RWPE1 (cell line): ENCODE results near the gene VWA8.
"Not testable (repeated sequence)": the region's sequence is repeated elsewhere in the genome, so short reads cannot be mapped to it uniquely, and the experiment has no call there.

Source experiments
- CTCF ChIA-PET: fragments of 350-600 bp; sonication (Branson Sonifier 250); formaldehyde crosslinking; extraction: SDS; loops from one replicate; lab custom pipeline; 2021; lab: Yijun Ruan, JAX
- POLR2A ChIA-PET: fragments of 400-600 bp; formaldehyde crosslinking; extraction: SDS; loops from one replicate; lab custom pipeline; 2020; ENCODE audit warnings: antibody characterized with exemption; ENCODE audit not compliant: low non-redundant PET; lab: Yijun Ruan, JAX
- DNase-seq: peaks from one replicate; pipeline ENCODE4 v3.0.0; 2012; ENCODE audit warnings: low spot score
- H3K27ac ChIP-seq: fragments of 450-650 bp; 2 replicates; pipeline ENCODE4 v1.5.1; 2017
- CTCF ChIP-seq: fragments of 450-650 bp; conservative IDR thresholded peaks from 2 replicates; pipeline ENCODE4 v1.5.1; 2017; ENCODE audit warnings: low read depth, mild to moderate bottlenecking

VWA8 gene

GRCh38 chr13:41579881-41580280 is 381.0 kb downstream of the VWA8 start:
- ChIA-PET POLR2A (no interaction called here), CTCF (no interaction called here)
- H3K27ac ChIP-seq: no peak overlapping the region
- DNase-seq: no peak
- TF ChIP-seq CTCF: no peak

GRCh38 chr13:41579168-41579567 is 381.7 kb downstream of the VWA8 start:
- H3K27ac ChIP-seq: no peak overlapping the region
- no peak for DNase-seq
- ChIA-PET POLR2A (no interaction called here), CTCF (no interaction called here)
- TF ChIP-seq CTCF: no peak

- CTCF ChIA-PET: interaction anchor here (0.7 kb wide), 1 partner anchor 244 kb away, joined by 3 read pairs; no protein-coding TSS in a partner anchor
- TF ChIP-seq CTCF: no peak
- H3K27ac ChIP-seq: no peak overlapping the region
- POLR2A ChIA-PET: no interaction called here
- DNase-seq: no peak
These were observed 382.5 kb downstream of the VWA8 start for GRCh38 chr13:41578371-41578770.

GRCh38 chr13:41577436-41577835 is 383.5 kb downstream of the VWA8 start:
- ChIA-PET POLR2A (no interaction called here), CTCF (no interaction called here)
- no peak overlapping the region for H3K27ac ChIP-seq
- TF ChIP-seq CTCF: no peak
- no peak for DNase-seq

- DNase-seq, CTCF ChIA-PET, POLR2A ChIA-PET, H3K27ac ChIP-seq: not testable (repeated sequence)
These were observed 387.3 kb downstream of the VWA8 start for GRCh38 chr13:41573640-41574039.

- DNase-seq, POLR2A ChIA-PET, CTCF ChIA-PET, H3K27ac ChIP-seq: not testable (repeated sequence)
These were observed 389.0 kb downstream of the VWA8 start for GRCh38 chr13:41571817-41572340.

GRCh38 chr13:41568972-41569351 is 391.9 kb downstream of the VWA8 start:
- no peak for TF ChIP-seq CTCF
- POLR2A ChIA-PET: no interaction called here
- CTCF ChIA-PET: interaction anchor here (0.6 kb wide), 1 partner anchor 41 kb away, joined by 3 read pairs; no protein-coding TSS in a partner anchor
- no peak for DNase-seq
- no peak overlapping the region for H3K27ac ChIP-seq
